Glutamatergic neuron (in vitro differentiated cells): Measurements from ENCODE around the gene RAD18. TPM values are rescaled to one million over a fixed set of nuclear protein-coding genes. Genes with fewer than 3 reads are reported as not detected.

Source experiments
- DNase-seq: peaks from one replicate; pipeline ENCODE4 v3.0.0; 2022
- H3K27ac Mint-ChIP-seq: one replicate; pipeline ENCODE4 v1.8.0; 2020; ENCODE audit warnings: mild to moderate bottlenecking, mixed read lengths, inconsistent platforms; ENCODE audit not compliant: unreplicated experiment
- H3K27me3 Mint-ChIP-seq: one replicate; pipeline ENCODE4 v1.8.0; 2020; ENCODE audit warnings: mild to moderate bottlenecking, moderate library complexity, mixed read lengths, inconsistent platforms; ENCODE audit not compliant: unreplicated experiment
- H3K36me3 Mint-ChIP-seq: one replicate; pipeline ENCODE4 v1.8.0; 2020; ENCODE audit warnings: mild to moderate bottlenecking, mixed read lengths, inconsistent platforms; ENCODE audit not compliant: unreplicated experiment
- H3K4me1 Mint-ChIP-seq: one replicate; pipeline ENCODE4 v1.8.0; 2020; ENCODE audit warnings: mild to moderate bottlenecking, low read depth, mixed read lengths, inconsistent platforms; ENCODE audit not compliant: unreplicated experiment
- H3K4me3 Mint-ChIP-seq: one replicate; pipeline ENCODE4 v1.8.0; 2020; ENCODE audit warnings: mild to moderate bottlenecking, mixed read lengths, inconsistent platforms; ENCODE audit not compliant: unreplicated experiment
- H3K9me3 Mint-ChIP-seq: one replicate; pipeline ENCODE4 v1.8.0; 2020; ENCODE audit warnings: mild to moderate bottlenecking, moderate library complexity, mixed read lengths, inconsistent platforms; ENCODE audit not compliant: unreplicated experiment
- CTCF ChIP-seq: fragments of 200-600 bp; sonication (generic); IDR thresholded peaks from one replicate; pipeline ENCODE4 v1.5.0; 2021; ENCODE audit not compliant: partially characterized antibody, unreplicated experiment
- total RNA-seq: library from RNA; stranded (reverse); fragmentation: NEBNext Ultra II Directional; extraction: Animal tissue kit (Norgen Biotek cat#: 25700); gene quantifications from one replicate; pipeline ENCODE4 v1.2.1, GENCODE V29; 2021; ENCODE audit not compliant: unreplicated experiment

The RAD18 gene
- total RNA-seq, 1 donor from 2014 or later = 11.9 TPM

- peaks cover 4% of the 10 kb centered on the region for H3K9me3 Mint-ChIP-seq
- no peak for DNase-seq
- H3K4me3 Mint-ChIP-seq = no peak overlapping the region
- peaks cover 4% of the 10 kb centered on the region for H3K27me3 Mint-ChIP-seq
- H3K4me1 Mint-ChIP-seq = peaks cover 39% of the 10 kb centered on the region
- H3K36me3 Mint-ChIP-seq = peaks cover 4% of the 10 kb centered on the region
- no peak overlapping the region for H3K27ac Mint-ChIP-seq
- no peak for TF ChIP-seq CTCF
These were observed 24.0 kb upstream of the RAD18 start for GRCh38 chr3:8987226-8987625.

GRCh38 chr3:8986741-8987140 is 23.5 kb upstream of the RAD18 start:
- no peak for TF ChIP-seq CTCF
- Mint-ChIP-seq H3K4me3 (no peak overlapping the region), H3K27ac (no peak overlapping the region), H3K9me3 (peaks cover 4% of the 10 kb centered on the region), H3K4me1 (peaks cover 42% of the 10 kb centered on the region), H3K36me3 (peaks cover 4% of the 10 kb centered on the region), H3K27me3 (peaks cover 4% of the 10 kb centered on the region)
- DNase-seq = no peak

GRCh38 chr3:8985876-8986275 is 22.6 kb upstream of the RAD18 start:
- Mint-ChIP-seq H3K4me3 (no peak overlapping the region), H3K27me3 (peaks cover 5% of the 10 kb centered on the region), H3K9me3 (peaks cover 5% of the 10 kb centered on the region), H3K36me3 (peaks cover 4% of the 10 kb centered on the region), H3K27ac (no peak overlapping the region), H3K4me1 (peaks cover 43% of the 10 kb centered on the region)
- TF ChIP-seq CTCF = no peak
- DNase-seq = no peak

GRCh38 chr3:8985411-8985831 is 22.1 kb upstream of the RAD18 start:
- TF ChIP-seq CTCF = no peak
- H3K4me1 Mint-ChIP-seq = peaks cover 48% of the 10 kb centered on the region
- H3K36me3 Mint-ChIP-seq = peaks cover 4% of the 10 kb centered on the region
- H3K27ac Mint-ChIP-seq = no peak overlapping the region
- H3K9me3 Mint-ChIP-seq = peaks cover 6% of the 10 kb centered on the region
- peaks cover 6% of the 10 kb centered on the region for H3K27me3 Mint-ChIP-seq
- no peak for DNase-seq
- H3K4me3 Mint-ChIP-seq = no peak overlapping the region

GRCh38 chr3:8984526-8984925 is 21.3 kb upstream of the RAD18 start:
- Mint-ChIP-seq H3K4me3 (no peak overlapping the region), H3K4me1 (peaks cover 45% of the 10 kb centered on the region), H3K36me3 (peaks cover 4% of the 10 kb centered on the region), H3K27me3 (peaks cover 6% of the 10 kb centered on the region), H3K9me3 (peaks cover 6% of the 10 kb centered on the region), H3K27ac (no peak overlapping the region)
- TF ChIP-seq CTCF = no peak
- no peak for DNase-seq
